HG03521 (cell line): ENCODE results near the gene ZNF646.
"Not testable (repeated sequence)": the region's sequence is repeated elsewhere in the genome, so short reads cannot be mapped to it uniquely, and the experiment has no call there.

Experiments used
- ATAC-seq: cut with Tn5 transposase; IDR thresholded peaks from one replicate; pipeline ENCODE4 v1.9.1; 2021; ENCODE audit warnings: mild to moderate bottlenecking, moderate library complexity; ENCODE audit not compliant: unreplicated experiment

ZNF646 gene

DNA sequence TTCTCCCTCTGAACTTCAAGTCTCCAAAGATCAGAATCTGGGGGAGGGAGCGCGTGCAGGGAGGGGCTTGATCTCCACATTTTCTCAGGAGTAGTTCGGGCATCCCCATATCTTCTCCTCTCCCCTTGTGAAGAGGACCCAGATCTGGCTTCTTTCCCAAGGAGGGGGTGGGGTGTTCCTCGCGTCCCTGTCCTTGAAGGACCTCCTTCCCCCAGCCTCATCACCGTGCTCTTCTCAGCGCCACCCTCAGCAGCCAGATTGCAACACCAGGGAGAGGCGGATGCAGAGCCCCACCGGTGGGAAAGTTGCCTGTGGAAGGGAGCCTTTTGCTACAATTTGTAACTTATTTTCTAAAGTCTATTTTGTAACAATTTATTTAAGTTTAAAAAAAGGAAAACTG is 8.9 kb downstream of the ZNF646 start:
- ATAC-seq, result no peak

DNA sequence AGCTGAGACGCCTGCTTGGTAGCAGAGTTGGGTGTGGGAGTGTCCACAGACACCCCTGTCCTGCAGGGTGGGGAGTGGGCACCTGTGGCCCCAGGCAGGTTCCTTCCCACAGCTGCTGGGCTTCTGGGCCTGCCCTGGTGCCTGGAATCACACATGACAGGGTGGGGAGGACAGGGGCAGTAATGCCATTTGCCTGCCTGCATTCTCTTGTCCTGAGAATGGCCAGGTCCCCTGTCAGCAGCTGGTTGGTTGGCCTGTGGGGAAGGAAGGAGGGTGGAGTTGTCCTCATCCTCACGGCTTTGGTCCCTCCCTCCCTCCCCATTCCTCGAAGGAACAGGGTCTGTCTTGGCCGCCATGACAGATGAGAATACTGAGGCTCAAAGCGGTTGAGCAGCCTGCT is 9.3 kb downstream of the ZNF646 start:
- no peak for ATAC-seq

DNA sequence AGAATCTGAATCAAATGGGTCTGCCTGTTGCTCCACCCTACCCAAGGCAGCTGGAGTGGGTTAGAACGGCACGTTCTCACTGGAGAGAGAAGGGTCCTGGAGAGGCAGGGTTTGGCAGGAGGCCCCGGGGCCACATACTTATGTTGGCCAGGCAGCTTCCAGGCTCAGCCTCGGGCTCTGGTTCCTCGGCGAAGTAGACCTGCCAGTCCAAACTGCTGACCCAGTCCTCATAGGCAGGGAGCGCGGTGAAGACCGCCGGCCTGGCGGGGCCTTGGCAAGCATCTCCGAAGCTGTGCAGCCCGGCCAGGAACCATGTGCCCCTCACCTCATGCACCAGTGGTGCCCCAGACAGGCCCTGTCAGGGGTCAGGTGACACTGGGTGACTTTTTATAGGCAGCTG is 9.8 kb downstream of the ZNF646 start:
- ATAC-seq, result no peak

DNA sequence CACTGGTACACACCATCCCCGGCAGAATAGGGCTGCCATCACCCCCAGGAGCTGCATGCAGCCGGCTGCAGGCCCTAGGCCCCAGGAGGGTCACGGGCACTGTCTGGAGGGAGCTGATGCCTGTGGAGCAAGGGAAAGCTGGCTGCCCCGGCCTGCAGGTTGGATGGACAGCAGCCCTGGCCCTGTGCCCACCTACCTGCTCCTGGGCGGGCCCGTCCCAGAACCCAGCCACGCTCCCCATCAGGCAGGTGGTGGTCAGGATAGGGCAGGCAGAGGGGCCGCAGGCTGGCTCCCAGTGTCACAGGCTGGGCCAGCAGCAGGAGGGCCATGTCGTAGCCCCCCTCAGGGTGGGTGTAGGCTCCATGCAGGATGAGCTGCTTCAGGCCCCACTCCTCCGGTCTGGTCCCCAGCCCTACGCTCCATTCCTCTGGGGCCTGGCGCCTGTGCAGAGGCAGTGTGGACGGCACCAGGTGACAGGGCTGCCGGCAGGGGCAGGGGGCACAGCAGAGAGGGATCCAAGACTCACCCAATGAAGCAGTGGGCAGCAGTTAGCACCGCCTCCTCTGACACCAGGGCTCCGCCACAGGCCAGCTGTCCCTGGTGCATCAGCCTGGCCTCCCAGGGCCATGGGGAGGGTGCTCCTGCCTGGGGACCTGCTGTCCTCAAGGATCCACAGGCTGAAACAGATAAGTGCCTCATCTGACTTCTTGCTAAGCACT is 10.5 kb downstream of the ZNF646 start:
- ATAC-seq, result no peak

DNA sequence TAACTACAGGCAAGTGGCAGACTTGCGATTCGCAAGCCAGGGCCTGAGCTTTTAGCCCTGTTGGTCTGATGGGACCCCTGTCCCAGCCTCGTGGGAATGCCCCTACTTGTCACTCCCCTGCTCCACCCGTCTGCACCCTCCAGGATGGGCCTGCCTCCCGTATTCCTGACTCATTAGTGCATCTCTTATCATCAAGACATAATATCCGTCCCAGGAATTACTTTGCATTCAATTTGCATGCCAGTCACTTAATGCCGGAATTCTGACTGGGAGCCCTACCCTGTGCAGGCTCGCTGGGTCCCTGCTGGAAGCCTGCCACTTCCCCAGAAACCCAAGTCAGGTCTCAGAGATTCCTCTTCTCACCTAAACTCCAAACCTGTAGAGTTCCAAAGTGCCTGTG is 11.2 kb downstream of the ZNF646 start:
- ATAC-seq, result no peak

DNA sequence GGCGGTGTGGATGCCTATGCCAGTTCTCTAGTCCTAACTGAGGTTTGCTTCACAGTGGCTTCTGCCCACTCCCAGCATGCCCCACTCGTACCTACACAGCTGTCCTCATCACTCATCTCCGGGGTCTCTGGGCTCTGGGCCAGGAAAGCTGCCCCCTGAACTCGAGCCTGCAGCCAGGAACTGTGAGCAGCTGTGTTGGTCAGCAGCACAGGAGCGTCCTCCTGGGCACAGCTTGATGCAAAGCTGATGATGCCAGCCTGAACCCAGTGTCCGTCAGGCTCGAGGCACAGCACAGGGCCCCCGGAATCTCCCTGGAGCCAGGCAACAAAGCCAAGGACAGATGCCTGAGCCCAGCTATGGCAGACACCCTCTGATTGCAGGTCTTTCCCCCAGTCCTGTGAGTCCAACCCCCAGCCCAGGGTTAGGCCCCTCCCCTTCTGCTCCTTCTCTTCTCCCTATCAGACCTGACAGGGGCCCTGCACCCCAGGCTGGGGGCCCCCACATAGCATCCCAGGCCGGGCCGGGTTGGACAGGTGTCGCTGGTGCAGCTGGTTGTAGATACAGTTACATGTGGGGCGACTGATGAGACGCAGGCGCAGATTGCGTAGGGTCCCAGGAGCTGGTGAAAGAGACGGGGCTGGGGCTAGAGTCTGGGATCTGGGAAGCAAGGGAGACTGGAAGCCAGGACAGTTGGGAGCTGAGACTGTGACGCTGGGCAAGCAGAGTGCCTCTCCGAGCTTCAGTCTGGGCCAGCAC is 11.8 kb downstream of the ZNF646 start:
- ATAC-seq, result no peak

DNA sequence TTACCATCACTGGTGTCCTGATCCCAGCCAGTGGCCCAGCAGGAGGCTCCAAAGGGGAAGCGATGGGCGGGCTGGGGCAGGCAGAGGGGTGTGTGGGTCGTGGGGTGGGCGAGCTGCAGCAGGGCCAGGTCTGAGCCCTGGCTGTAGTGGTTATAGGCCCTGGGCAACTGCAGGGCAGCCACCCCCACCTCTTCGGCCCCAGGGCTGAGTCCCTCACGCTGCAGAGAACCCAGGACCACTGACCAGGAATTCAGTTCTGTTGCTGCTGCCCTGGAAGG is 12.3 kb downstream of the ZNF646 start:
- ATAC-seq, result no peak

DNA sequence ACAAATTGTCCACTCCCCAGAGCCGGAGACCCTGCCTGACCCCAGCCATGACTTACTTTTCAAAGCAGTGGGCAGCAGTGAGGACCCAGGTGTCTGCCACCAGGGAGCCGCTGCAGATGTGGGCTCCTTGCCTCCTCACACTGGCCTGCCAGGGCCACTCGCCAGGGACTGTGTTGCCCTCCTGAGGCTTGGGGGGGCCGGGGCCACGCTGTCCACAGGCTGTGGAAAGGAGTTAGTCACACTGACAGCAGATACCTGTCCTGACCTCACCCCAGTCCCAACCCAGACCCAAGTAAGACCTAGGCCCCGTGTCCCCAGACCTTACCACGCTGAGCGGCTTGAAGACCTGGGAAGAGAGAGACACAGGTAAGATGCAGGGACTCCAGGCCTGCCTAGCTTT is 13.3 kb downstream of the ZNF646 start:
- ATAC-seq, result no peak

DNA sequence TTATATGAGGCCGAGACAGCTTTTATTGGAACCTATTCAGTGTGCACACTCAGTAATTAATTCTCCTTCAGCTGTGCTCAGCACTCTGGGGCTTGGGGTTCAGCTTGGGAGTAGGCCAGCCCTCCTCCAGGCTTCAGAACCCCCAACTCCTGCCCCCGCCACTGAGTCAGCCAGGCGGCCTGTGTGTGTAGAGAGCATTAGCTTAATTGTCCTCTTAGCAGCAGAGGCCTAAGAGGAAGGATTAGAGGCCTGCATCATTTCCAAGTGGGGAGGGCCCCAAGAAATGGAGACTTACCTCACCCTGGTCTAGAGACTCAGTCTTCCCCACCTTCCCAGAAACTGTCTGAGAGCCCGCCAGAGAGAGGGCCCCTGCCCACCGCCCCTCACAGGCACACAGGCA is 13.7 kb downstream of the ZNF646 start:
- ATAC-seq, result no peak

DNA sequence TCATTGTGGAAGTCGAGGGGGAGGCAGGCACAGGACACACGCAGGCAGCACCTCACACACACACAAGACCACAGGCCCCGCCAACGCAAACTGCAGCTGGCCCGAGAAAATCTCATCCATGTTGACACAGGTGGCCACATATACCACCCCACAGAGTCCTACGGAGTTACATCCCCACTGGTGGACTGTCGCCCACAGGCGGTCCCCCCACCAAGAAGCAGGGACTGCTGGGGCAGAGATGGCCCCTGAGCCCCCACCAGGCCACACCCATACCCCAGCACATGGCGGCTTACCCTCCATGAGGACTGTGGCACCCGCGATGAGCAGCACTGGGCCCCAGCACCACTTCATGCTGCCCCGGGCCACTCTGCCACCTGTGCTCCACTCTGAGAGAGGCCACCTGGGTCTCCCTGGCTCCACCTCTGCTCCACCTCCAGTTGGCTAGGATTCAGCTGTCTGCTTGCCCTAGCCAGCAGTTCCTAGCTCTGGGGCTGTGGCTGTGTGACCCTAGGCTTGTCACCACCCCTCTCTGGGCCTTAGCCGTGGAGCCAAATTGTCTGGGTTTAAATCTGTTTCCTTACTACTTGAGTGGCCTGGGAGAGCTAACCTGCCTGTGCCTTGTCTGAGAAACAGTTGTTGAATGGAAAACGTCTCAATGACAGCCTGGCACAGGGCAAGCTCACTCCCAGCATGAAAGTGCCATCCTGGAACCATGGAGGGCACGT is 14.4 kb downstream of the ZNF646 start, which contains the start of gene PRSS53:
PRSS53 (minus strand) TSS at position 485 of the 725 bp plus-strand sequence; CDS start at position 351, 134 bp downstream.
- no peak for ATAC-seq

DNA sequence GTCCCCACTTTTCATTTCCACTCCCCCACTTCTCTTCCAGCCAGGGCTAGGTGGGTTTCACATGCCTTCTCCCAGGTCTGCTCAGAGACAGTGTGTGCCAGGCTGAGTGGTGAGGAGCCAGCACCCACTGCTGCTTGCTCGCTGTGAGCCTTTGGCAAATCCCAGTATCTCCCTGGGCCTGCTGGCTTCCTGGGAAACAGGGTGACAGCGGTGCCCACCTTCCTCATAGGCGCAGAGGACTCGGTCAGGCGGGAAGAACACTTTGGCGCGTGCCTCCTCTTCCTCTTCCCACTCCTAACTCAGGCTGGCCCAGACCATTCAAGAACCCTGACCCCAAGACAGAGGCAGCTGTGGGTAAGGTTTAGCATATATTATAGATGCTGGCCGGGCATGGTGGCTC is 15.0 kb downstream of the ZNF646 start:
- ATAC-seq, result no peak

DNA sequence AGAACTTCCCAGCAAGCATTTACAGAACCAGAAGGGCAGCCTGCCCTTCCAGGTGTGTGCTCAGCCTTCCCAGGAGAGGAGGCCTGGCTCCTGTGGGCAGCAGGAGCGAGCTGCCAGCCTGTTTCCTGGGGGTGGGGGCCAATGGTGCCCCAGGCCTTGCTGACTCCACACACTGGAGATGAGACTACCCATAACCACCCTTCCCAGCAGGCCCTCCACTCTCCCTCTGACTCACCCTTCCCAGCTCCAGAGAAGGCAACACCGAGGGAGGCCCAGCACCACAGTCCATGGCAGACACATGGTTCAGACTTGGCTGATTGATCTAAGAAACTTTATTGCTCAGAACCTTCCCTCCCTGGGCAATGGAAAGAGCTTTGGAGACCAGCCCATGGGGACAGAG is 16.3 kb downstream of the ZNF646 start:
- no peak for ATAC-seq

DNA sequence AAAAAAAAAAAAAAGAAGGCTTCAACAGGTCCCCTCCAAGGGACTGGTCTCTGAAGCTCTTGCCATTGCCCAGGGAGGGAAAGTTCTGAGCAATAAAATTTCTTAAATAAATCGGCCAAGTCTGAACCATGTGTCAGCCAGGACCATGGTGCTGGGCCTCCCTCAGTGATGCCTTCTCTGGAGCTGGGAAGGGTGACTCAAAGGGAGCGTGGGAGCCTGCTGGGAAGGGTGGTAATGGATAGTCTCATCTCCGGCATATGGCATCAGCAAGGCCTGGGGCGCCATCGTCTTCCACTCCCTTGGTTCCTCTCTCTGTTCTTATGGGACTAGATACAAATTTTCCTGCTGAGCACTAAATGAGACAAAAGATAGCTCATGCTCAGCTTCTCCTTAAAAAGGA is 18.1 kb downstream of the ZNF646 start:
- ATAC-seq, result no peak

DNA sequence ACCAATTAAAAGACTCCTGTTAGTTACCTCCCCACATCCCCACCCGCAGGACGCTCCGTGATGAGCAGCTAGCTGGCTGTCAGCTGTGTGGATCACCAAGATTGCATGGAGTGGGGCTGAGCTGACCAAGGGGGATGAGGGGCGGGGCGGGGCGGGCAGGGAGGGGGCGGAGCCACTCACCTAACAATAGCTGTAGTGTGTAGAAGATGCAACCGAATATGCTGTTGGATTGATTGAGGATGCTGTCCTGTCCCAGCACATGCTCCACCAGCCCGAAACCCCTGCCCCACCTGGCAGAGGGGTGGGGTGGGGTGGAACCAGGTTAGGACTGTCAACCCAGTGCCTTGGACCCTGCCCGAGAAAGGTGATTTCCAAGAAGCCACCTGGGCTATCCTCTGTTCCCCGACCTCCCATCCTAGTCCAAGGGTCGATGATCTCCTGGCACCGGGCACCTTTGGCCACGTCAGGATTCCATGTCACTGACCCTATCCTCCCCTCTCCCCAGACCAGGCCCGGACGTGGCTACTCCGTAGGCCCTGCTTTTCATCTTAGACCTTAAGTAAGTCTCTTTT is 19.0 kb downstream of the ZNF646 start:
- ATAC-seq, result no peak

DNA sequence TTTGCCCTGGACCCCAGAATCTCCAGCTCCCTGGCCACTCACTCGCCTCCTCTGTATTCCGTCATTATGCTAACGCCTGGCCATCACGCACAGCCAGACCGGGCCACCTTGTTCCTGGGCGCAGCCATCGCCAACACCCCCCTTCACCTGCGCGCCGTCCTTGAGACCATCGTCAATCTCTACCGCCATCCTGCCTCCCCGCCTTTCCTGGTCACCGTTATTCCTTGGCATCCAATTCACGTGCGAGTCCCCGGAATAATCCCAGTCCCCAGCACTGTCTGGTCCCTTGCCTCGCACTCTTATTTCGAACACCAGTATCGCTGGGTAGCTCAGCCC is 19.8 kb downstream of the ZNF646 start:
- no peak for ATAC-seq

DNA sequence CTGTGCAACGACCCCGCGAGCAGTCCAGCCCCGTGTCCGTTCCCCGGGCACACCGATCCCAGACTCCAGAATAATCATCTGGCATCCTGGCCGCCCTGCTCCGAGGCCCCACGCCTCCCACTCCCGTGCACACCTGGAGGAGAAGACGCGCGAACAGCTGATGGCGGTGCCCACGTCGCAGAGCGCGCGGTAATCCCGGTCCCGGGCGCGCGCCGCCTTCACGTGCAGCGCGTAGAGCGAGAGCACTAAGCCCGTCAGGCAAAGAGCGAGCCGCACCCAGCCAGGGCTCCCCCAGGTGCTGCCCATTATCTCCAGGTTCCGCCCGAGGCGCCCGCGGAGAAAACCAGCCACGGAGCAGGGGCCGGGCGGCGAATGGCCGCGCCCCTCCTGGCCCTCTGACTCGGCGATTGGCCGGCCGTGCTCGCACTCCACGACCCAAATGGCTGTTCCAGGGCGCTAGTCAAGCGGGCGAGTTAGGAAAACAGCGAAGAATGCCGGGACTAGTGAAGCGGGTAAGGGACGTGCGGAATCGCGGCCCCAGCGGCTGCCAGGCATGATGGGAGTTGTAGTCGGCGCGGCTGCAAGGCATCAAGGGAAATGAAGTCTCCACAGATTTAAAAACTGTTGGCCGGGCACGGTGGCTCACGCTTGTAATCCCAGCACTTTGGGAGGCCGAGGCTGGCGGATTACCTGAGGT is 20.4 kb downstream of the ZNF646 start, which contains the start of gene VKORC1:
VKORC1 (minus strand) TSS at position 374 of the 697 bp plus-strand sequence; CDS start at position 306, 68 bp downstream.
- ATAC-seq, result peak; percentile 84

DNA sequence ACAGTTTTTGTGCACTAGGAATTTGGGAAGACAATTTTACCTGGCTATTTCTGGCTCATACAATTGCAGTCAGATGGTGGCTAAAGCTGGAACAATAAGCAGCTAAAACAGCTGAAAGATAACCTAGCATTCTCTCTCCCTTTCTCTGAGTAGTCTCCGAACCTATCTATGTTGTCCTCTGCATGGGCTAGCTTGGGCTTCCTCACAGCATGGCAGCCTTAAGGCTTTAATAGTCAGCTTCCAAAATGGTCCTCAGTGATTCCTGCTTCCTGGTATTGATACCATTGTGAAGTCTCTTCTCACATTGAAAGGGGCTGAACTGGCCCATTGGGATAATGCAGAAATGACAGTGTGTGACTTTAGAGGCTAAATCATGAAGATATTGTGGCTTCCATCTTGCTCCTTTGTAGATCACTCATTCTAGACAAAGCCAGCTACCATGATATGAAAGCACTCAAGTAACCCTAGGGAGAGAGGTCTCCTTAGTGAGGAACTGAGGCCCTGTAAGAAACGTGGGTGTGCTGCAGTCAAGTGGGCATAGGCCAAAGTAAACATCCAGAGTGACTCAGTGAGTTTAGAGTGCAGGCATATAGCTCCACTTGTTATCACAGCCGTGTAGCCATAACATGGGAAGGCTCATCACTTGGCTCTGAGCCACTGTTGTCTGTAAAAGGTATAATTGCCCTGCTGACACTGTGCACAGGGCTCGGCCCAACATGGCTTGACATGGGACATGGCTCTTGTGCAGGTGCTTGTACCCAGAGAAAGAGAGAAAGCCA is 25.8 kb downstream of the ZNF646 start:
- ATAC-seq, result no peak

DNA sequence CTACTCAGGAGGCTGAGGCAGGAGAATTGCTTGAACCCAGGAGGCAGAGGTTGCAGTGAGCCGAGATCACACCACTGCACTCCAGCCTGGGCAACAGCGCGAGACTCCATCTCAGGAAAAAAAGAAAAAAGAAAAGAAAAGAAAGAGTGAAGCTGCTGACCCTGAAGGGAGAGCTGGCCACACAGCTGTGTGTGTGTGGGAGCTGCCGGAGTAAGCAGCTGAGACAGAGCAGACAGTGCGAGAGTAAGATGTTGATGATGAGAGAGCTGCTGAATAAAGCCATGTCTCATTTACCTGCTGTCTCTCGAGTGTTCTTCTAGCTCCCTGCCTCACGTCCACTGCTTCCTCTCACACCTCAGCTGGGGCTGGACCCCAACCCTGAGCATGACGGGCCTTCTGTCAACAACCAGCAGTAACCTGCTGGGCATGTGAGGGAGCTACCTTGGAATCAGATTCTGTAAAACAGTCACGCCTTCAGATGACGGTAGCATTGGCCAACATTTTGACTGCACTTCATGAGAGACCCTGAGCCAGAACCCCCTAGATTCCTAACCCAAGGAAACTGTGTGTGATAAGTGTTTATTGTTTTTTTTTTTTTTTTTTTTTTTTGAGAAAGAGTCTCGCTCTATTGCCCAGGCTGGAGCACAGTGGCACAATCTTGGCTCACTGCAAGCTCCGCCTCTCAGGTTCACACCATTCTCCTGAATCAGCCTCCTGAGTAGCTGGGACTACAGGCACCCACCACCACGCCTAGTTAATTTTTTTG is 26.8 kb downstream of the ZNF646 start:
- not testable (repeated sequence) for ATAC-seq

DNA sequence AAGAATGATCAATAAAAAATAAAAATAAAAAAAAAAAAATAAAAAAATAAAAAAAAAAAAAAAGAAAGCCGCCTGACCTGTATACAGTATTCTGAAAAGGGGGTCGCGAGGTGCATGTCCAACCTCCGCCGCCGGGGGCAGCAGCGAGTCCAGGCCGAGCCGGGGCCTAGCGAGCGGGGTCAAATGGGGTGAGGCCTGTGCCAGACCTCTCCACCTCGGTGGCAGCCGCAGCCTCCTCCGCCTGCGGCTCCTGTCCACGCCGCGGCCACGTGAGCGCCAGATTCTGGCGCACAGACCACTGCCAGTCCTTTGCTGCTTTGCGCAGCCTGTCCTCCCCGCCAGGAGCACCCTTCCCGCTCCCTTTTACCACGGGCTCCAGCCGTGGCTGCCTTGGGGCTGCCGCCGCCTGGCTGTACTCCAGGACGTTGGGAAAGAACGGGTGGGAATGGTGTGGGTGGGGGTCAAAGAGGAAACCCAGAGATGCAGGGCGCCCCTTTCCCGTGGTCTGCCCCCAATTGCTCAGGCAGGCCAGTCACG is 31.5 kb downstream of the ZNF646 start:
- no peak for ATAC-seq
